Activated gamma-delta T cell treated with anti-CD3 and anti-CD28 coated beads, Interleukin-2, amount 50 U/mL, for 16 hours (primary cell): ENCODE results near the gene TNRC6C.
"Not testable (repeated sequence)": the region's sequence is repeated elsewhere in the genome, so short reads cannot be mapped to it uniquely, and the experiment has no call there.

Source experiments
- DNase-seq: peaks from one replicate; pipeline ENCODE4 v3.0.0-alpha.2; 2020; ENCODE audit warnings: low read depth

TNRC6C gene

DNA sequence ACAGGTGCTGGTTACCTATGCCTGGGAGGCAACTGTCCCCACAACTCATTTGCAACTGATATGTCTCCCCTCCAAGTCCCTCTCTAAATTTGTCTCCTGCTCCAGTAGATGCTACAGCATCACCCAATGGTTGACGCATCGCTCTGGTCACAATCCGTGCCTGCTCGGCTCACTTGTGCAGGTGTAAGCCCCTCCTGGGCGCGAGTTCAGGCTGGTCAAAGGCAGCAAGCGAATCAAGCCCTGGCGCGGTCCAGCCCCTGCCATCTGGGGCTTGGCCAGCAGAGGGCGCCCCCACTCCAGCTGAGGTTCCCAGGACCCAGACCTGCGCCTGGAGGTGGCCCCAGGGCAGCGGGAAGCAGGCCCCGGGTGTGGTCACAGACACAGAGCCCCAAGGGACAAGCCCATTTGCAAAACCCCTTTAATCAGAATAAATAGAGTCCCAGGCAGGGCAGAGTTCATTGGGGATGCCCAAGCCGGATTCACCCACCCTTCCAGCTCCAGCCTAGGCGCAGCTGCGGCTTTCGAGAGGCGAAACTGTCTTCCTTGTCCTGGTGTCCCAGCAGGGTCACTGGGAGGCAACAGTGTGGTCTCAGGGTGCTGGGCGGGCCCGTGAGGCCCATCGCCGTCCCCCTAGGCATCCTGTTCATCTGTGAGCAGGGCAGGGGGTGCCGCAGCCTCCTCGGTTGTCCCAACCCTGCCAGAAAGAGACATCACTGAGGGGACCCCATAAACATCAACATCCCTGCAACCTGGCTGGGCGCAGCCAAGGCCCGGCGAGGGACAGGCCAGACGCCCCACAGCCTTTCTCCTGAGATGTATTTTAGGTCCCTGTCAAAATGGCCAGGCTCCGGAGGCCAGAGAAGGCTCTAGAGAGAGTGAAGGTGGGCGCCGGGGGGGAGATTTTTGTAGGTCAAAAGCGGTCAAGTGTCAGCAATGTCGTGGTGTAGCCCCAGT, 154.3 kb downstream of the TNRC6C start:
- peak; percentile 74 for DNase-seq

DNA sequence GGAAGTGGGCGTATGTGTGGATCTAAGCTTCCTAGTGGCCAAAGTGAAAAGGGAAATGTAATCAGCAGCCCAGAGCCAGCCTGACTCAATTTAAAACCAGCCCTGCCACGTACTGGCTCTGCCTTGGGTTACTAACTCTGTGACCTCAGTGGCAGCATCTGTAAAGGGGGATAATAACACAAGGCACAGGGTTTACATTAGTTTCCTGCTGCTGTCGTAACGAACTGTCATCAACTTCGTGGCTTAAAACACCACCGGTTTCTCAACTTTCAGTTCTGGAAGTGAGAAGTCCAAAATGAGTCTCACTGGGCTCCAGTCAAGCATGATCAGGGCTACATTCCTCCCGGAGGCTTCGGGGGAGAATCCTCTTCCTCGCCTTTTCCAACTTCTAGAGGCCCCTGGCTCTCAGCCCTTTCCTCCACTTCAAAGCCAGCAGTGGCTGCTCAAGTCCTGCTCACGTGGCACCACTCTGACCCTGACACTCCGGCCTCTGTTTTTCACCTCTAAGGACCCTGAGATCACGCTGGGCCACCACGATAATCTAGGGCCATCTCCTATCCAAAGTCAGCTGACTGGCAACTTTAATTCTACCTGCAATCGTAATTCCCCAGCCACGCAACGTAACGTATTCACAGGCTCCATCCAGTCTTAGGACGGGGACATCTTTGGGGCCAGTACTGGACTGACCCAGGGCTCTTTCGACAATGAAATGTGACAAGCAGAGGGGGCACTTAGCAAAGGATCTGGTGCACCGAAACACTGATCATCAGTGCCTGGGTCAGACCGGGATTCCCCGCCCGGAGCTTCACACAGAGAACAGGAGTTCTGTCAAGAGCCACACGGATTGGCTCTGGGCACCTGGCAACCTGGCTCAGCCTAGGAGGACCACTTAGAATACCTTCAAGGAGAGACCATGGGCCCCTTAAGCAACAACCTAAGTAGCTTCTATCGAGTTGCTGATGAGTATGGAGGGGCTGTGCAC, 155.6 kb downstream of the TNRC6C start:
- DNase-seq, result no peak

GRCh38 chr17:78114831-78115723, 156.6 kb downstream of the TNRC6C start:
- no peak for DNase-seq

GRCh38 chr17:78115803-78116202, 157.3 kb downstream of the TNRC6C start:
- not testable (repeated sequence) for DNase-seq

GRCh38 chr17:78116411-78116810, 157.9 kb downstream of the TNRC6C start:
- no peak for DNase-seq

- DNase-seq, result no peak
Observed at GRCh38 chr17:78117027-78117981, 158.8 kb downstream of the TNRC6C start.

DNA sequence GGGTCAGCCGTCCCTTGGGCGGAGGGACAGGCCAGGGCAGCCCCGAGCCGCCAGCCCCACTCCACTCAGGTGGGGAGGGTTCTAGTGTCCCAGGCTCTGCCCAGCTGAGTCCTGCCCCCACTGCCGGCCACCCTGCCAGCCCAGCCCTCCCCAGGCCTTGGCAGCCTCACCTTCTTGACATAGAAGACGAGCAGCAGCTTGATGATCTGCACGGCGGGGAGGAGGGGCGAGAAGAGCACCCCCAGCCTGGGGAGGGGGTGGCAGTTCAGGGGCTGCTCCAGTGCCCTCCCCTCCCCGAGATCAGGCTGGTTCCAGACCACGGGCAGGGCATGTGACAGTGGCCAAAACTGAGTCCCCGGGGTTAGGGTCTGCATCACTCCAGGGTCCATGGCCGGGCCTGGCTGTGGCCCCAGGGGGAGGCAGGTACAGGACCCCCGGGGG, 160.3 kb downstream of the TNRC6C start:
- DNase-seq, result no peak

DNA sequence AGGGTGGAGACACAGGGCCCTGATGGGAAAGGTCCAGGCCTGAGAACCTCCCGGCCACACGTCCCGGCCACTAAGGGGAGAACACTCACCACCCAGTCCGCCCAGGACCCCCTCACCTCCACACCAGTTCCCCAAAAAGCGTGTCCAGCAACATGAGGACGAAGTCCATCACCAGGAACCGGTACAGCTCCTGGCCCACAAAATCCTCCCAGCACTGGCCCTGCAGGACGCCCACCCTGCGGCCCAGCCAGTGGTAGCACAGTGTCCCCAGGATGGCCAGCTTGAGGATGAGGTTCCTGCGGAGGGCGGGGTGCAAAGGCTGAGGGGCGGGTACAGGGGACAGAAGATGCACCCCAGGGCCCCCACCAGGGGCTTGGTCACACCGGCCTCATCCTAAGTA, 162.0 kb downstream of the TNRC6C start:
- DNase-seq, result no peak

- no peak for DNase-seq
Observed at GRCh38 chr17:78120971-78121800, 162.7 kb downstream of the TNRC6C start.

DNA sequence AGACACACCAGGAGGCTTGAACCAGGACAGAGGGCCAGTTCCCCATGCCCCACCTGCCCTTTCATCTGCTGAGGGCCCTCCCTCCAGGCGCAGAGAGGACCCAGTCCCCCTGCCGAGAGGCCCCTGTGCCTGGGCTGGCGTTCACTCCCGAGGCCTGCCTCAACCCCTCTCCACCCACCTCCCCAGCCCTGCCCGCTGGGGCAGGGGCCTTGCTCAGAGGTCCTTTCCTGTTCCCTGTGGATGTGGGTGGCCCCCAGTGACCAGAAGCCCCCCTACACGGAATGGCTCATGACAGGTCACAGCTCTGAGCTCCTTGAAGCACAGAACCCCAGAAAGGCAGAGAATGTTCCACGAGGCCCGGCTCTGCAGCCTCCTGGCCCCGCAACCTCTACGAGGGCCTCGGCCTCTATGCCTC, 163.3 kb downstream of the TNRC6C start:
- no peak for DNase-seq

DNA sequence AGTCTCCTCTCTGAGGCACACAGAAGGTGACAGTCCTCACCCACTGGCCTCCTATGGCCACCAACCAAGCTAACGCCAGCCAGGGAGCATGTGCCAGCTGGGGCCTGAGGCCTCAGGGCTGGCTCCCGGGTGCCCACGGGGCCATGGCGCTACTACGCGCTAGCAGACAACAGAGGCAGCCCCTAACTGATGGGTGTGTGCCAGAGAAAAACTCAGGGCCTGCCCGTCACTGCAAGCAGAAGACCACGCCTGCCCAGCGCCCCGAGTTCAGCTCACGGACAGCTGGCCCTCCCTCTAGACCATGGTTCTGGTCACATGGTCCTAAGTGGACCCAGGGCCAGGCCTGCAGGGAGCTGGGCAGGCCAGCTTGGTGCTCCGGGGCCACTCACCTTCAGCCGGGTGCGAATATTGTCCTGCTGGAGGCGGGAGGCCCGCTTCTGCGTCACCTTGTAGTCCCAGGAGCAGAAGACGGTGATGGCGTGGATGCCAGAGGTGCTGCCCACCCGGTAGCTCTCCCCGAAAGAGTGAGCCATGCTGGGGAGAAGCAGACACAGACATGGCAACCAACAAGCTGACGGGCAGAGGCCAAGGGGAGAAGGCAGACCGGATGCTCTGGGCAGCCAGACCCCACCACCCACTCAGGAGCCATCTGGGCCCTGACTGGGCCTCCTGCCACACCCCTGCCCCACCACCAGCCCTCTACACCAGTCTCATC, 163.9 kb downstream of the TNRC6C start:
- no peak for DNase-seq

DNA sequence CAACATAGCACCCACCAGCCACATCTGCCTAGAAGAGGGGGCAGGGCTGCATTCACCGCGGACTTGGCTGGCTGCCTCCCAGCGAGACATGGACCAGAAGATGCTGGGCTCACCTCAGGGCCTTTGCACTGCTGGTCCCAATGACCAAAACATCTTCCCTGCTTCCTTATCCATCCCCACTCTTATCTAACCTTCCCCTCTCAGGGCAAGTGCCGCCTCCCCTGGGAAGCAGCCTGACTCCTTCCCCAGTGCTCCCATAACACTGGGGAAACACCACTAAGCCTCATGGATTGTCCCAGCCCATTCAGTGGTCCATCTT, 164.4 kb downstream of the TNRC6C start:
- no peak for DNase-seq

DNA sequence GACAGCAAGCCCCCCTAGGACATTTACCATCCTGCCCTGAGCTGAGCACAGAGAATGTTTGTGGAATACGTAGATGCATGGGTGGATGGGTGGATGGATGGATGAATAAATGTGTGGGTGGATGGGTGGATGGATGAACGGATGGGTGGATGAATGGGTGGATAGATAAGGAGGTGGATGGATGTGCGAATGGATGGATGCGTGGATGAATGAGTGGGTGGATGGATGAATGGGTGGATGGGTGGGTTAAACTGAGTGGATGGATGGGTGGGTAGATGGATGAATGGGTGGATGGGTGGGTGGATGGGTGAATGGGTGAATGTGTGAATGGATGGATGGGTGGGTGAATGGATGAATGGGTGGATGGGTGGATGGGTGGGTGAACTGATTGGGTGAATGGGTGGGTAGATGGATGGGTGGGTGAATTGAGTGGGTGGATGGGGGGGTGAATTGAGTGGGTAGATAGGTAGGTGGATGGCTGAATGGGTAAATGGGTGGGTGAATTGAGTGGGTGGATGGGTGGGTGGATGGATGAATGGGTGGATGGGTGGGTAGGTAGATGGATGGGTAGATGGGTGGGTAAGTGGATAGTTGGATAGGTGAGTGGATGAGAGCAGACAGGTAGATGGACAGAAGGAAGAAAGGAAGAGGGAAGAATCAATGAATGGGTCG, 164.9 kb downstream of the TNRC6C start:
- DNase-seq, result no peak

DNA sequence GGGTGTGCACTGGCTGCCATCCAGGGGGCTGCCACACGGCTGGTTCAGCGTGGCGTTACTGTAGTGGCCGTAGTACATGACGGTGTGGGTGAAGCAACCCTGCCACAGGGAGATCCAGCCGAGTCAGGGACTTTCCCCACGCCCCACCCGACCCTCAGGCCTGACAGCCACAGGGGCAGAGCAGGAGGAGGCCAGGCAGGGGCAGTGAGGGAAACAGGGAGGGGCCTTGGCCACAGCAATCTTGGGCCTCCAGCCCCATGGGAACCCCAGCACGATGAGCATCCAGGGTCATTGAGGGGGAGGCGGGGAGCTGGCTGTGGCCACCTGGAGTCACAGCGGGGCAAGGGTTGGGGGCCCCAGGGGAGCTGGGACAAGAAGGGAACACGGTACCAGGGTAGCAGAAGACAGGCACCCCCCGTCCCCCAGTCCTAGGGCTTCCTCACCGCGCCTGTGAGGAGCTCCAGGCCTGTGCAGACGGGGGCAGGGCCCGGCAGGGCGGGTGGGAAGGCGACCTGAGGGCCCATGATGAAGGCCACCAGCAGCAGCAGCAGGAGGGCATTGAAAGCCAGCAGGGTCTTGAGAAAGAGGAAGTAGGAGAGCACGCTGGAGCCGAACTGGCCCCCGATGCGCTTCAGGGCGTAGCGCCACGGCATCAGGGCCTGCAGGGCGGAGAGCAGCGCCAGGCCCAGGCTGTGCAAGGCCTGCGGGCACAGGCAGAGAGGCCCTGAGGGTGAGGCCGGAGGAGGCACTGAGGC, 165.8 kb downstream of the TNRC6C start:
- no peak for DNase-seq

DNA sequence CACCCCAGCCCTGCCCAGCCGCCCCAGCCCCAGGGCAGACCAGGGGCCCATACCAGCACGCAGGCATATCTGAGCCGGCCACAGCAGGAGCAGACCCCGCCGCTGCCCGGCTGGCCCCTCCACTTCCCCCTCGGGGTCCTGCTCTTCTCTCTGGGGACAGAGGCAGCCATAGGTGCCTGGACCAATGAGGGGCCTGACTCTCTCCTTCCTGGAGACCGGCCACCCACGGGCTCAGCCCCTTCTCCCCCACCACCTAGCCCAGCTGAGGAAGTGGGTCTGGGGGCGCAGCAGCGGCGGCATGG, 166.3 kb downstream of the TNRC6C start:
- DNase-seq, result no peak

GRCh38 chr17:78125138-78125913, 166.8 kb downstream of the TNRC6C start:
- DNase-seq, result no peak
